ENCODE measurements around the gene MAP2K3.

The MAP2K3 gene

DNA sequence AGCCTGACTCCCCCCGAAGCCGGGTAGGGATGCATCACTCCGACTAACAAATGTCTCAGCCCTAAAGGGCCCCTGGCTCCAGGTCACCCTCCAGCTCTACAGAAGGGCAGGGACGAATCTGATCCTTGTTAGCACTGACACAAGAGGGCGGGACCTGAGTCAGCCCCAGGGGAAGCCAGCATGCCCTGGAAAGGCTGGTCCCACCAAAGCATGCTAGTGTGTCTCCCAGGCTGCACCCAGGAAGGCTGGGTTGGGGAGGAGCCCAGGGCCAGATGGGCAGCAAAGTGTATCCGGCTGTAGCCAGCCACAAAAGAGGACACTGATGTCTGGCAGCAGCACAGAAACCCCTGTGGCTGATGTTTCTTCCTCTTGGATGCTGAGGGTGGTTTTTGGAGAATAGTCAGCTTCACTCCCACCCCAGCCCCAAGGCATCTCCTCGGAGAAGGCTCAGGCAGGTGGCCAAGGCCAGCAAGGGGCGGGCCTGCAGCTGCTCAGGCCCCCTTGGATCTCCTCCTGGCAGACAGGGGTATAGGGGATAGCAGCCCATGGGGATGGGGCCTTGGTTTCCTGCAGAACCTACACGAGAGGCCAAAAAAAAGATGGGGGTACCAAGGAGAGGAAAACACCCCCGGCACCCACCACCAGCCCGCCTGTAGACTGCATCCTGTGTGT, 42.3 kb upstream of the MAP2K3 start:
- no peak for DNase-seq
- H3K4me3 ChIP-seq (ENCODE audit: low read depth, low read length) = no peak overlapping the region
- no peaks in the 10 kb centered on the region for H3K36me3 ChIP-seq
- H3K27me3 ChIP-seq (ENCODE audit: insufficient read depth, low read depth, severe bottlenecking) = no peaks in the 10 kb centered on the region
- H3K27ac ChIP-seq = no peak overlapping the region
- H3K9me3 ChIP-seq (ENCODE audit: severe bottlenecking) = no peaks in the 10 kb centered on the region
- no peak for TF ChIP-seq CTCF (IDR thresholded peaks at IDR 0.05; ENCODE audit: low read depth, low read length)

DNA sequence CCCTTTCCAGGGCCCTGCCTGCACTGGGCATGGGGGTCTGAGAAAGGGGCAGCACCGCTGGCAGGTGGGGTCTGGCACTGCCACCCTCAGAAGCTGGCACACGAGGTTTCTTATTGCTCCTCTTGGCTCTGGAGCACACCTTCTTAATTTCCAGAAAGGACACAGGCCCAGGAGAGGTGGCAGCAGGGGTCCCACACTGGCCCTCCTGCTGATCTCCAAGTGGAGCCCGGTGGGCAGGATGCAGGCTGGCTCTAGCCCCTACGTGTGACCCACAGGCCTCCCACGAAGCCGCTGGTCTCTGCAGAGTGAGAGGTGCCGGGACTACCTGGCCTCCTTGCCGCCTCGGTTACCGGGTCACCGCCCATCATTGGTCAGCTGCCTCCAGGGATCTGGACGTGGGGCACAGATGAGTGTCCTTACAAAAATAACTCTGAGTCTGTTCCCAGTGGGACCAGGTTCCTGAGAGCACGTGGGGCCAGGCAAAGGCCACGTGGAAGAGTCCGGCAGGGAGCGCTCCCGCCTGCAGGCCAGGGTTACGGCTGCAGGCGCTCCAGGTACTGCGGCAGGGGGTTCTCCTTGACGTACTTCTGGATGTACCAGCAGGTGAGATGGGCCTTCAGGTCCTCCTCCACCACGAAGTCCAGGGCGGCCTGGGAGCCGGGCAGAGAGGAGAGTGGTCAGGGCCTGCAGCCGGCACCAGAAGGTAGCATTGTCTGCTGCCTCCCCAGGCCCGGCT, 41.6 kb upstream of the MAP2K3 start:
- Histone ChIP-seq H3K36me3 (no peaks in the 10 kb centered on the region), H3K27ac (no peak overlapping the region), H3K27me3 (ENCODE audit: insufficient read depth, low read depth, severe bottlenecking) (no peaks in the 10 kb centered on the region), H3K9me3 (ENCODE audit: severe bottlenecking) (no peaks in the 10 kb centered on the region), H3K4me3 (ENCODE audit: low read depth, low read length) (no peak overlapping the region)
- TF ChIP-seq CTCF (IDR thresholded peaks at IDR 0.05; ENCODE audit: low read depth, low read length) = no peak
- DNase-seq = no peak

DNA sequence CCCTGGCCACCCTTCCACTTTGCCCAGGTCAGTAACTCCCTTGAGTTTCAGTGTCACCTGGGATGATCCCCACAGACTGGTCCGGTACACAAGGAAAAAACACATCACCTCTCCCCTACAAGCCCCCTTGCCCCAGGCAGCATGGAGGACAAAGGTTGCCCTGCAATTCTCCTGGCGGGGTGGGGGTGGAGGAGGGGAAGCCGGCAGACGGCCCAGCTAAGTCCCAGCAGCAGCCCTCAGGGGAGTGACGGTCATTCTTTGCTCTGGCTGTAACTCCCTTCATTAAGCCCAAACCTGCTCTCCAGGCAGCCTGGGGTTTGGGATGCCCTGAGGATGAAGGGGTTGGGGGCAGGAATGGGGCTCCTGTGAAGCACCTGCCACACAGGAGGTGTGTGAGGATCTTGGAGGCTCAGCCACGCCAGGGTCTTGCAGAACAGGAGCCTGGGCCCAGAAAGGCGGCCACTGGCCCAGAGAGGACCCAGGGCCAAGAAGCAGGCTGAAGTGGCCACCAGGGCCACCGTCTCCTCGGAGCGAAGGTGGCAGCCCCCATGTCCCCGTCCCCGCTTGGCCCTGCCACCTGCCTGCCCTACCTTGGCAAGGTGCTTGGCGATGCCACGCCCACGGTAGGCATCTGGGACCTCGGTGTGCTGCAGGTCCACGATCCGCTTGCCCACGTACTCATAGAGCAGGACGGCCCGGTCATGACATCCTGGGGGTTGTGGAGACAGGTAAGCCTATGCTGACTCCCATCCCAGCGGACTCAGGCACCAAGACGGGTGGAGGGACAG, 40.8 kb upstream of the MAP2K3 start:
- no peak overlapping the region for H3K27ac ChIP-seq
- no peak for DNase-seq
- no peaks in the 10 kb centered on the region for H3K9me3 ChIP-seq (ENCODE audit: severe bottlenecking)
- no peak overlapping the region for H3K4me3 ChIP-seq (ENCODE audit: low read depth, low read length)
- no peak for TF ChIP-seq CTCF (IDR thresholded peaks at IDR 0.05; ENCODE audit: low read depth, low read length)
- H3K36me3 ChIP-seq = no peaks in the 10 kb centered on the region
- H3K27me3 ChIP-seq (ENCODE audit: insufficient read depth, low read depth, severe bottlenecking) = no peaks in the 10 kb centered on the region

- Histone ChIP-seq H3K36me3 (no peaks in the 10 kb centered on the region), H3K27ac (no peak overlapping the region), H3K27me3 (ENCODE audit: insufficient read depth, low read depth, severe bottlenecking) (no peaks in the 10 kb centered on the region), H3K4me3 (ENCODE audit: low read depth, low read length) (no peak overlapping the region), H3K9me3 (ENCODE audit: severe bottlenecking) (no peaks in the 10 kb centered on the region)
- no peak for TF ChIP-seq CTCF (IDR thresholded peaks at IDR 0.05; ENCODE audit: low read depth, low read length)
- no peak for DNase-seq
These were observed 38.8 kb upstream of the MAP2K3 start for GRCh38 chr17:21245639-21246084.

DNA sequence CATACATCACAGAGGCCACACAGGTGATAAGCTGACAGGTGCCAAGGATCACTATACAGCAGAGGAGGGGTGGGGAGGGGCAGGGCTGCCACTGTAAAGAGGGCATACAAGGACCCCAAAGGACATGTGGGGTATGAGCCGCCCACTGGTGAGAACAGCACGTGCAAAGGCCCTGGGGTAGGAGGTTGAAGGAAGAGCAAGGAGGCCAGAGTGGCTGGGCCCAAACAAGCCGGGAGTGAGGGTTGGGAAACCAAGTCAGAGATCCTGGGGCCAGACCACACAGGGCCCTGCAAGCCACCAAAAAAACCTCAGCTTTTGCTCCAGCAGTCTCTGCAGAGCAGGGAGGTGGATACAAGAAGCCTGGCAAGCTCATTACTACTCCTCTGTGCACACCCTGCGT, 37.8 kb upstream of the MAP2K3 start:
- no peak for TF ChIP-seq CTCF (IDR thresholded peaks at IDR 0.05; ENCODE audit: low read depth, low read length)

More for the DNA sequence above, 37.8 kb upstream of the MAP2K3 start:
- DNase-seq = no peak
- no peaks in the 10 kb centered on the region for H3K36me3 ChIP-seq
- H3K27ac ChIP-seq = no peak overlapping the region
- H3K27me3 ChIP-seq (ENCODE audit: insufficient read depth, low read depth, severe bottlenecking) = no peaks in the 10 kb centered on the region
- H3K4me3 ChIP-seq (ENCODE audit: low read depth, low read length) = no peak overlapping the region
- H3K9me3 ChIP-seq (ENCODE audit: severe bottlenecking) = no peaks in the 10 kb centered on the region

Data from WERI-Rb-1 (cell line).